PC-3 (cell line): ENCODE data around the gene TP53. TPM values are rescaled to one million over a fixed set of nuclear protein-coding genes. Genes with fewer than 3 reads are reported as not detected.

Source experiments
- ATAC-seq: fragments of 200-7000 bp; cut with Tn5 transposase; 2 replicates; pipeline ENCODE4 v1.9.1; 2020; ENCODE audit warnings: mild to moderate bottlenecking, moderate library complexity
- BruUV-seq: library from RNA; stranded (reverse); fragments of 400-500 nt; replicated peaks from 2 replicates; lab custom pipeline; 2021; lab: Mats Ljungman, UMichigan
- CTCF ChIA-PET: fragments of 300-600 bp; sonication (Branson Sonifier 250); formaldehyde crosslinking; loops from one replicate; lab custom pipeline; 2022; ENCODE audit warnings: antibody characterized with exemption; lab: Charles Lee
- POLR2A ChIA-PET: fragments of 300-600 bp; sonication (Branson Sonifier 250); formaldehyde crosslinking; loops from one replicate; lab custom pipeline; 2022; ENCODE audit warnings: antibody characterized with exemption; ENCODE audit not compliant: unreplicated experiment; lab: Charles Lee
- DNase-seq: peaks from one replicate; pipeline ENCODE4 v3.0.0-alpha.2; 2015
- H2AFZ ChIP-seq: fragments of 300-600 bp; sonication (generic); 2 replicates; pipeline ENCODE4 v1.6.0; 2016; ENCODE audit warnings: antibody characterized with exemption, low read length
- H3F3A ChIP-seq: fragments of 300-600 bp; sonication (generic); one replicate; pipeline ENCODE4 v1.6.0; 2017; ENCODE audit warnings: antibody characterized with exemption, low read length, control low read depth, mild to moderate bottlenecking; ENCODE audit not compliant: unreplicated experiment
- H3K27ac ChIP-seq: fragments of 300-600 bp; sonication (generic); 2 replicates; pipeline ENCODE4 v1.5.1; 2016; ENCODE audit warnings: mild to moderate bottlenecking, low read length
- H3K27me3 ChIP-seq: fragments of 300-600 bp; sonication (generic); 2 replicates; pipeline ENCODE4 v1.6.1; 2016; ENCODE audit warnings: low read length, mixed read lengths
- H3K36me3 ChIP-seq: fragments of 300-600 bp; sonication (generic); 2 replicates; pipeline ENCODE4 v1.6.1; 2016; ENCODE audit warnings: low read depth, mixed run types, low read length, mixed read lengths
- H3K4me1 ChIP-seq: fragments of 300-600 bp; sonication (generic); 2 replicates; pipeline ENCODE4 v1.5.1; 2016; ENCODE audit warnings: low read length; ENCODE audit not compliant: insufficient read depth
- H3K4me2 ChIP-seq: fragments of 300-600 bp; sonication (generic); 2 replicates; pipeline ENCODE4 v1.6.0; 2016; ENCODE audit warnings: low read length
- H3K4me3 ChIP-seq: fragments of 300-600 bp; sonication (generic); 2 replicates; pipeline ENCODE4 v1.5.1; 2016; ENCODE audit warnings: mild to moderate bottlenecking, low read length, mixed read lengths
- H3K79me2 ChIP-seq: fragments of 300-600 bp; sonication (generic); 2 replicates; pipeline ENCODE4 v1.6.1; 2017; ENCODE audit warnings: low read length, mixed read lengths
- H3K9ac ChIP-seq: fragments of 300-600 bp; sonication (generic); 2 replicates; pipeline ENCODE4 v1.6.0; 2016; ENCODE audit warnings: mild to moderate bottlenecking, low read length
- H3K9me2 ChIP-seq: fragments of 300-600 bp; sonication (generic); replicated peaks from 2 replicates; pipeline ENCODE4 v1.6.1; 2016; ENCODE audit warnings: mixed run types, low read length, mixed read lengths
- H3K9me3 ChIP-seq: fragments of 300-600 bp; sonication (generic); 2 replicates; pipeline ENCODE4 v1.6.1; 2016; ENCODE audit warnings: low read length, mixed read lengths
- H4K20me1 ChIP-seq: fragments of 300-600 bp; sonication (generic); 2 replicates; pipeline ENCODE4 v1.6.1; 2016; ENCODE audit warnings: low read length, mixed read lengths
- CTCF ChIP-seq: fragments of 300-600 bp; sonication (generic); conservative IDR thresholded peaks from 2 replicates; pipeline ENCODE4 v1.5.1; 2017; ENCODE audit warnings: antibody characterized with exemption, low read depth, mild to moderate bottlenecking, low read length
- EZH2 ChIP-seq: fragments of 300-600 bp; sonication (generic); IDR thresholded peaks from one replicate; pipeline ENCODE4 v1.6.1; 2017; ENCODE audit warnings: antibody characterized with exemption, mild to moderate bottlenecking, low read length; ENCODE audit not compliant: unreplicated experiment
- EZH2phosphoT487 ChIP-seq: fragments of 300-600 bp; sonication (generic); IDR thresholded peaks from 2 replicates; pipeline ENCODE4 v1.6.1; 2018; ENCODE audit warnings: mild to moderate bottlenecking, antibody characterized with exemption, low read length, borderline replicate concordance
- intact Hi-C: fragments of 100-400 bp; cut with micrococcal nuclease; formaldehyde crosslinking; loops from 2 replicates; pipeline ENCODE4 v1.9.0; 2023
- total RNA-seq: library from RNA; depleted of rRNA; stranded (reverse); fragments of >200 nt; gene quantifications from 2 replicates; pipeline ENCODE4 v1.2.3, GENCODE V29; 2014

The TP53 gene
- total RNA-seq, 1 experiment from 2014 or later, result 3.4 TPM

- Histone ChIP-seq H3K9me2 (no peaks in the 10 kb centered on the region), H3F3A (no peaks in the 10 kb centered on the region), H3K79me2 (no peaks in the 10 kb centered on the region), H3K27me3 (no peaks in the 10 kb centered on the region), H3K4me2 (no peak overlapping the region), H2AFZ (no peak overlapping the region), H3K9me3 (no peaks in the 10 kb centered on the region), H3K4me1 (peaks cover 7% of the 10 kb centered on the region), H4K20me1 (no peaks in the 10 kb centered on the region), H3K27ac (no peak overlapping the region), H3K4me3 (no peak overlapping the region), H3K9ac (no peak overlapping the region), H3K36me3 (no peaks in the 10 kb centered on the region)
- CTCF ChIA-PET, result no interaction called here
- BruUV-seq, result no TSS peak
- TF ChIP-seq CTCF (no peak), EZH2 (no peak), EZH2phosphoT487 (no peak)
- ATAC-seq, result no peak
- no peak for DNase-seq
- intact Hi-C loops, result no loop called here
- POLR2A ChIA-PET, result no interaction called here
These were observed 27.7 kb upstream of the TP53 start for GRCh38 chr17:7714721-7715594.

GRCh38 chr17:7713782-7714181, 26.5 kb upstream of the TP53 start:
- no peaks in the 10 kb centered on the region for H3K36me3 ChIP-seq
- DNase-seq (no peak), ATAC-seq (no peak)
- BruUV-seq, result no TSS peak
- no peak overlapping the region for H3K4me3 ChIP-seq
- intact Hi-C loops, result no loop called here
- TF ChIP-seq CTCF, result no peak
- TF ChIP-seq EZH2phosphoT487, result no peak
- TF ChIP-seq EZH2, result no peak
- no peaks in the 10 kb centered on the region for H3K9me3 ChIP-seq
- no peak overlapping the region for H3K4me2 ChIP-seq
- peaks cover 7% of the 10 kb centered on the region for H3K4me1 ChIP-seq
- no peaks in the 10 kb centered on the region for H3F3A ChIP-seq
- no peaks in the 10 kb centered on the region for H3K27me3 ChIP-seq
- no peak overlapping the region for H3K27ac ChIP-seq
- H3K79me2 ChIP-seq, result no peaks in the 10 kb centered on the region
- H3K9me2 ChIP-seq, result no peaks in the 10 kb centered on the region
- ChIA-PET CTCF (no interaction called here), POLR2A (interaction anchor here (0.6 kb wide), 1 partner anchor 140 kb away, joined by 4 read pairs; no protein-coding TSS in a partner anchor)
- H4K20me1 ChIP-seq, result no peaks in the 10 kb centered on the region
- no peak overlapping the region for H3K9ac ChIP-seq
- H2AFZ ChIP-seq, result no peak overlapping the region
